ENCODE measurements around the gene ASAP3. TPM values are rescaled to one million over a fixed set of nuclear protein-coding genes. Genes with fewer than 3 reads are reported as not detected.

ASAP3 gene
- polyA plus RNA-seq, 1 experiment: 33.9 TPM

DNA sequence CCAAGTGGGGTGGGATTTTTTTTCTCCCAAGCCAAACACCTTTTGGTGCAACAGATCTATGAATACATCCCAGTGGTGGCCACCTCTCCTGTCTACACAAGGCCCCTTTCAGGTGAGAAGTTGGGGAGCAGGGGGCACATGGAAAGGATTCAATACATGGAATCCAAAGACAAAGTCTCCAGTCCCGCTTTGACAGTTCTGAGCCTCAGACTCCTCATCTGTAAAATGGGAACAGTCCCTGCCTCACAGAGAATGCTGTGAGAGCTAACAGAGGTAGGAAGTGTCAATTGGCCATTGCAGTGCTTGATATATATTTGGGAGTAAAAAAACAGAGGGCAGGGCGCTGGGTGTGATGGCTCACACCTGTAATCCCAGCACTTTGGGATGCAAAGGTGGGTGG, 87.6 kb downstream of the ASAP3 start:
- ChIA-PET POLR2A (no interaction called here), CTCF (no interaction called here)
- no peak for DNase-seq (ENCODE audit: low read depth)
- H3K36me3 ChIP-seq (ENCODE audit: control insufficient read depth, insufficient read depth, low read length): no peaks in the 10 kb centered on the region
- H3K27me3 ChIP-seq (ENCODE audit: control insufficient read depth, insufficient read depth, low read length): no peaks in the 10 kb centered on the region
- no peak overlapping the region for H3K4me3 ChIP-seq (ENCODE audit: low read depth, low read length)
- TF ChIP-seq, protein P1, sequence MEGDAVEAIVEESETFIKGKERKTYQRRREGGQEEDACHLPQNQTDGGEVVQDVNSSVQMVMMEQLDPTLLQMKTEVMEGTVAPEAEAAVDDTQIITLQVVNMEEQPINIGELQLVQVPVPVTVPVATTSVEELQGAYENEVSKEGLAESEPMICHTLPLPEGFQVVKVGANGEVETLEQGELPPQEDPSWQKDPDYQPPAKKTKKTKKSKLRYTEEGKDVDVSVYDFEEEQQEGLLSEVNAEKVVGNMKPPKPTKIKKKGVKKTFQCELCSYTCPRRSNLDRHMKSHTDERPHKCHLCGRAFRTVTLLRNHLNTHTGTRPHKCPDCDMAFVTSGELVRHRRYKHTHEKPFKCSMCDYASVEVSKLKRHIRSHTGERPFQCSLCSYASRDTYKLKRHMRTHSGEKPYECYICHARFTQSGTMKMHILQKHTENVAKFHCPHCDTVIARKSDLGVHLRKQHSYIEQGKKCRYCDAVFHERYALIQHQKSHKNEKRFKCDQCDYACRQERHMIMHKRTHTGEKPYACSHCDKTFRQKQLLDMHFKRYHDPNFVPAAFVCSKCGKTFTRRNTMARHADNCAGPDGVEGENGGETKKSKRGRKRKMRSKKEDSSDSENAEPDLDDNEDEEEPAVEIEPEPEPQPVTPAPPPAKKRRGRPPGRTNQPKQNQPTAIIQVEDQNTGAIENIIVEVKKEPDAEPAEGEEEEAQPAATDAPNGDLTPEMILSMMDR (IDR thresholded peaks at IDR 0.05; ENCODE audit: insufficient read depth, low read depth, low read length): no peak

DNA sequence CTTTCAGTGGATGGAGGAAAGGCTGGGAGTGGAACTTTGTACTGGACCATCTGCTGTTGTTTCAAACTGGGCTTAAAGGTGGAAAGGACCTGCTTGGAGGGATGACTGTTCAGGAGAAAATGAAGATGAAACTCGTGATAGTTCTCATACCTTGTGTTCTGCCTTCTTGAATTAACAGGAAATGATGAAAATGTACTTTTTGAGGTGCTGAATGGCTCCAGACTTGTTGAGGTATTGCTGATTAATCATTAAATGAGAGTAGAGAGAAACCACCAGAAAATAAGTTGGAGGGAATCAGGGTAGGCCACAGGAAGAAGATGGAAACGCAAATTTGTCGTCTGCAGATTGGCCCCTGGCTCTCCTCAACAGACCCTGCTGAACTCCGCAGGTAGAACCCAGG, 88.1 kb downstream of the ASAP3 start:
- H3K4me3 ChIP-seq (ENCODE audit: low read depth, low read length): no peak overlapping the region
- no peak for DNase-seq (ENCODE audit: low read depth)
- TF ChIP-seq, protein P1 (IDR thresholded peaks at IDR 0.05; ENCODE audit: insufficient read depth, low read depth, low read length): no peak
- no peaks in the 10 kb centered on the region for H3K27me3 ChIP-seq (ENCODE audit: control insufficient read depth, insufficient read depth, low read length)
- POLR2A ChIA-PET: no interaction called here
- CTCF ChIA-PET: interaction anchor here (3.0 kb wide), 1 partner anchor 8 kb away, joined by 25 read pairs; no protein-coding TSS in a partner anchor
- H3K36me3 ChIP-seq (ENCODE audit: control insufficient read depth, insufficient read depth, low read length): no peaks in the 10 kb centered on the region

DNA sequence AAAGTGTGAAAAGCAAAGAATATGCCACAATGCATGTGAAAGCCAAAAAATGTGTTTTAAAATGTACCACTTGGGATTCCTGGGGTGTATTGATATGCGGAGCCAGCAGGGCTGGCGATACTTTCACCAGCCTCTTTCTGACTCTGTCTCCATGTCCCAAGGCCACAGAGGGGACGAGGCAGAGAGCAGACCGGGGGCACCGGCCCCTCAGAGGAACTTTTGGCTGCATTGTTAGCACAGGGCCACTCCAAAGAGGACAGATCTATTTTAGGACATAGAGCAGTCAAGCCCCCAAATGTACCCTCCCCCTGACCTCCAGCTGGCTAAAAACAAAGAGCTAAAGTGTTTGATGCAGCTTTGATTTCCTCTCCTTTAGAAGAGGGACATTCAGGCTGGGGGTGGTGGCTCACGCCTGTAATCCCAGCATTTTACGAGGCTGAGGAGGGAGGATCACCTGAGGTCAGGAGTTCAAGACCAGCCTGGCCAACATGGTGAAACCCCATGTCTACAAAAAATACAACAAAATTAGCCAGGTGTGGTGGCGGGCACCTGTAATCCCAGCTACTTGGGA, 88.7 kb downstream of the ASAP3 start:
- DNase-seq (ENCODE audit: low read depth): no peak
- POLR2A ChIA-PET: interaction anchor here (1.1 to 1.5 kb wide), 2 partner anchors 9 to 51 kb away, joined by 3 to 15 read pairs; partner anchors contain the start of gene HNRNPR
- H3K4me3 ChIP-seq (ENCODE audit: low read depth, low read length): no peak overlapping the region
- H3K36me3 ChIP-seq (ENCODE audit: control insufficient read depth, insufficient read depth, low read length): no peaks in the 10 kb centered on the region
- TF ChIP-seq, protein P1 (IDR thresholded peaks at IDR 0.05; ENCODE audit: insufficient read depth, low read depth, low read length): no peak
- CTCF ChIA-PET: interaction anchor here (1.2 to 3.0 kb wide), 3 partner anchors 9 to 242 kb away, joined by 3 to 25 read pairs (median 4); no protein-coding TSS in a partner anchor
- no peaks in the 10 kb centered on the region for H3K27me3 ChIP-seq (ENCODE audit: control insufficient read depth, insufficient read depth, low read length)

DNA sequence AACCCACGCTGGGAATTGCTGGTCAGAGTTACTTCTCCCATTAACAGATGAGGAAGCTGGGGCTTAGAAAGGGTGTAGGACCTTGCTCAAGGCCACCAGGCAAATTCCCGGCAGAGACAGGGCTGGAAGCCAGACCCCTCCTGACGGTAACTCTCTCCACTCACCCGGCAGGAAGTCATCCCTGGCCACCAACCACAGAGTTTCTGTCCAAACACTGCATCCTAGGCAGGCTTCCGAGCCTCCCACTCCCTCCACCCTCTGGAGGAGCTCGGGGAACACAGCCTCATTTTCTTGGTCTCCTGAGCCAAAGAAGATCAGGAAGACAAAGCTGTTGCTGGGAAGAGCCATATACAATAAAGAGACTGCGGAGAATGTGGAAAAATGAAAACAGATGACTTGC, 89.3 kb downstream of the ASAP3 start:
- POLR2A ChIA-PET: interaction anchor here (1.1 to 1.5 kb wide), 2 partner anchors 9 to 50 kb away, joined by 3 to 15 read pairs; partner anchors contain the start of gene HNRNPR
- H3K4me3 ChIP-seq (ENCODE audit: low read depth, low read length): no peak overlapping the region
- CTCF ChIA-PET: interaction anchor here (0.8 to 3.0 kb wide), 4 partner anchors 9 to 243 kb away, joined by 3 to 25 read pairs (median 4); no protein-coding TSS in a partner anchor
- H3K36me3 ChIP-seq (ENCODE audit: control insufficient read depth, insufficient read depth, low read length): no peaks in the 10 kb centered on the region
- TF ChIP-seq, protein P1 (IDR thresholded peaks at IDR 0.05; ENCODE audit: insufficient read depth, low read depth, low read length): peak; percentile 42
- peak; percentile 62 for DNase-seq (ENCODE audit: low read depth)
- H3K27me3 ChIP-seq (ENCODE audit: control insufficient read depth, insufficient read depth, low read length): no peaks in the 10 kb centered on the region

DNA sequence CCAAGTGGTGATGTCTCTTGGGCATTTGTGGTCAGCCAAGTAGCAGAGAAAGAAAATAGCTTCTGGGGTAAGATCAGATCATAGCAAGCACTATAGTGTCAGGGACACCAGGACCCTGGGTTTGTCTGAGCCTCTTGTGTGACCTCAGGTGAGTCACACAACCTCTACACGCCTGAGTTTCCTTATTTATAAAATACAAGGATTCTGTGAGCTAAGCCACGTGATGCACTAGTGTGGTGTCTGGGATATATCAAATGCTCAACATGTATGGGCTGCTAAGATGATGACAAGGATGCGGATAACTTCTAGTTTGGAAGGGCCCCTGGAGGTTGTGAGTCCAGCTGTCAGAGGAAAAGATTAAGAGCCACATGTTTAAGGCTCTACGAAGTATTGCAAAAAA, 89.8 kb downstream of the ASAP3 start:
- TF ChIP-seq, protein P1 (IDR thresholded peaks at IDR 0.05; ENCODE audit: insufficient read depth, low read depth, low read length): no peak
- DNase-seq (ENCODE audit: low read depth): no peak
- no peak overlapping the region for H3K4me3 ChIP-seq (ENCODE audit: low read depth, low read length)
- no peaks in the 10 kb centered on the region for H3K27me3 ChIP-seq (ENCODE audit: control insufficient read depth, insufficient read depth, low read length)
- CTCF ChIA-PET: interaction anchor here (0.8 to 3.0 kb wide), 5 partner anchors 10 to 243 kb away, joined by 3 to 25 read pairs (median 4); no protein-coding TSS in a partner anchor
- no peaks in the 10 kb centered on the region for H3K36me3 ChIP-seq (ENCODE audit: control insufficient read depth, insufficient read depth, low read length)
- POLR2A ChIA-PET: interaction anchor here (1.1 to 1.5 kb wide), 2 partner anchors 10 to 50 kb away, joined by 3 to 15 read pairs; partner anchors contain the start of gene HNRNPR

Measured in BJ (cell line).